HG03575 (cell line): Measurements from ENCODE around the gene SFI1.
"Not testable (repeated sequence)": the region's sequence is repeated elsewhere in the genome, so short reads cannot be mapped to it uniquely, and the experiment has no call there.

ENCODE experiments used
- ATAC-seq: cut with Tn5 transposase; IDR thresholded peaks from one replicate; pipeline ENCODE4 v1.9.1; 2021; ENCODE audit not compliant: unreplicated experiment, insufficient number of reproducible peaks, low FRiP score; ENCODE audit errors: extremely low read depth

The SFI1 gene

DNA sequence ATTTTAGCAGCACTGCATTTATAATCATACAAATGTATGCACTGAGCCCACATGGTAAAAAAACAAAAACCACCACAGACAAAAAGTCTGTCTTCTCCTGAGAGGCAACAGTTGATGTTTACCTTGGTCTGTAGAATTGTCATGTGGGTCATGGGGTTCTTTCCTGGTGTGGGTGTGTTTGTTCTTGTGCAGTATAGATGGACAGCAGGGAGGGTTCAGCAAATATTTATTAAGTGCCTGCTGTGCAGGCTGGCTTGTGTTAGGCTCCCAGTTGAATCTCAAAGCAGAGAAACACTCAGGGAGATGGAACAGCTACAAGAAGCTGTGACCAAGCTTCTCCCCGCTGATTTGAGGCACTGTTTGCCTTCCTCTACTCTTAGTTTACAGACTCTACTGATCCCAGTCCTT lies 83.5 kb downstream of the SFI1 start:
- no peak for ATAC-seq

DNA sequence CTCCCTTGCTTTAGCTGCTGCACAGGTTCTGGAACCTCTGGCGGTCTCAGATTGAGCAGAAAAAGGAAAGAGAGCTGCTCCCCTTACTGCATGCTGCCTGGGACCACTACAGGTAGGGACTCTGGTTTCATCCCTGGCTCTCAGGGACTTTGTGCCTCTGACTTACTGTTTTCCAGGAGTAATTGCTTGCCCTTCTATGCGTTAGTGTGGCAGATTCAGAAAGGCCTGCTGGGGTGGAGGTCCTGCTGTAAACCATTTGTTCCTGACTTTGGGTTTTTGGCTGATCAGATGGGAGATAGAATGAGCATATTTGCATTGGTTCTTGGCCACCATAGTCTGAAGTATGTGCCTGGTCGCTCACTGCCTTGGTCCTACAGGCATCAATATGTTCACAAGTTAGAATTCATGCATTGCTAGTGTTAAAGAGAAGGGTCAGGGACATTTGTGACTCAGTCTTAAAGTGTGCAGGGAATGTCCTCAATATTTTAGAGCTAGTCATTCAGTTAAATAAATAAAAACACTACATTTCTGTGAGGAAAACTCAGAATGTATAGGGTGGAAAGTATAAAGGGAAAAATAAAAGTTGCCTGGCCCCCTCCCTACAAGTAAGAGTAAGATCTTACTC lies 87.6 kb downstream of the SFI1 start:
- ATAC-seq: no peak

DNA sequence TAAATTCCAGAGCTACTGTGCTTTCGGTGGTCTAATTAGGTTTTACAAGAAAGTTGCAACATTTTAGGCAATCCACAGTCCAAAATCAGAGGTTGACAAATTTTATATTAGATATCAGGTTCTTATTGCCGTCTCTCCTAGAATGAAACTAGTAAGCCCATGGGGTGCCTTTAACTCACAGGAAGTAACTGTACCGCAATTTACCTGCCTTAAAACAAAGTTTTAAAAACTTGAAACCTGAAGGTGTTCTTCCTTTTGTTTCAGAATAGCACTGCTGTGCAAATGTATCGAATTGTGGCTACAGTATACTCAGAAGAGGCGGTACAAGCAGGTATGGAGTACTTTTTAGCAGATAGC lies 88.4 kb downstream of the SFI1 start:
- ATAC-seq: no peak

DNA sequence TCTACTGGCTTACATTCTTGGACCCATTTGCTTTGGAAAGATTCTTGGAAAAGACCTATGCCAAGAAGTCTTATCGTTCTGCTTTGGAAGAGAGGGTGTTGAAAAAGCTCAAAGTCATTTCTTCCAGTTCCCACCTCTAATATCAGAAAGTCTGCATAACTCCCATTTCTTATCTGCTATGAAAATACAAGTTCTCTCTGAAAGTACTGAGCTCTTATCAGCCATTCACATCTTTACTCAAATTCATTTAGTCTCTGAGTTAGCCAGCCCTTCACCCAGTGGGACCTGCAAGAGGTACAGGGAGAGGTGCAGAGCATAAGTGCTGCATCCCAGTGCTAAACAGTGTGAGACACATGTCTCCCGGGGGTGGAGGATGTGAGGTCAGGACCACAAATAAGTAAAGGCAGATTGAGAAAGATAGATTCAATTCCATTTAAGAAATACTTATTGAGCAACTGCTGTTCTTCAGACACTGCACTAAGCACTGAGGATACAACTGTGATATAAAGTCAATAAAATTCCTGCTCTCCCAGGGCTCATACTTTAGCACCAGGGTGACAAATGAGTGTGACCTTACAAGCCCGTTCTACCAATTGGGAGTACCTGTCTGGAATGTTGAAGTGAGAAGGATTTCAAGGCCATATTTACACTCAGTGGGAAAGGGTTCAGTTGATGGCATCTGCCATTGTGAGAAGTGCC lies 89.0 kb downstream of the SFI1 start:
- ATAC-seq: no peak

DNA sequence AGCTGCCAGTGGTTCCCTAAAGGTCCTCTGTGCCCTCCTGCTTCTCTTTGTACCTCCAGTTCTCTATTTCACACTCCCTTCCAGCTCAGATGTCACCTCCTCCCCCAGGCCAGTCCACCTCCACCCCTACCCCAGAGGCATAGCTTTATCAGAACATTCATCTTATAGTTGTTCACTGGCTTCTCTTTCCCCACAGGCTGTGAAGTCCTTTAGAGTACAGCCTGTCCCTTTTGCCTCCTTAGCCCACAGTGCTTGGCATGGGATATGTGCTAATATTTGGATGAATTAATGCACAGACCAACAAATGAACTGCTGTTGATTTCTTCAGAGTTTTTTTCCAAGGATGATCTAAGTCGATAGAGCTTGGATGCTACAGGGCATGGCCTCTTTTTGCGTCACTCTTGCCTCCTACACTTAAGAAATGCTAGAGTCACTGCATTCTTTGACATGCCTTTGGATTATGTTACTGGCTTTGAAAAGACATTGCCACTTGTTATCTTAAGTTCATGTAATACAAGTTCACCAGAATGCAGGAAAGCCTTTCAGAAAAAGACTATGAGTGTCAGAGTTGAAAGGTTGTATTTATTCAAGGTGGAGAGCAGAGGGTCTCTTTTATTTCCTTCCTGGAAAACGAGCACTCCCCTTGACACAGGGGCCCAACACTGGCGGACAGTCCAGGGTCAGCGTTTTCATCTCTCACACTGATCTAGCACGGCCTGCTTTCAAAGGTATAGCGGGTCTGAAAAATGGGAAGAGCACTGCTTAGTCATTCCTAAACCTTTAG lies 90.0 kb downstream of the SFI1 start:
- no peak for ATAC-seq

DNA sequence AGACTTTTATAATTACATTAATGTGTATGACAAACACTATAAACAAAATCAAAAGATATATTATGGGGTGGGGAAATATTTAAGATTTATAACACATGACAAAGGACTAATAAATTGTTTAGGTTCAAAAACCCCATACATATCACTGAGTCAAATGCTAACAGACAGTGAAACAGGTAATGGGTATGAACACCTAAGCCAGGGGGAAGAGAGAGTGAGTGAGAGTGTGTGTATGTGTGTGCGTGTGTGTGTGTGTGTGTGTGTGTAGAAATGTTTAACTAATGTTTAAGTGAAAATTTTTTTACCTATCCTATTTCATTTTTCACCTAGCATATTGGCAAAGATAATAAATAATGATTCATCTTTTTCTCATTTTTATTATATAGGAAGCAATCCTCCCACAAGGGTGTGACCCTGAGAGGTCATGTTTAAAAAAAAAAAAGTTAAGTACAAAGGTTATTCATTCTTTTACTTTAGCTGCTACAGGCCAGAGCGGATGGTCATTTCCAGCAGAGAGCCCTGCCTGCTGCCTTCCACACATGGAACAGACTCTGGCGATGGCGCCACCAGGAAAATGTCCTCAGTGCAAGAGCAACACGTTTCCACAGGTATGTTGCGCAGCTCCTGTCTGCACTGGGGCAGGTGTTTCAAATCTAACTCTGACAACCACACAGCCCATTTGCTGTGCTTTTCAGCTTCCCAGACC lies 92.8 kb downstream of the SFI1 start:
- no peak for ATAC-seq

DNA sequence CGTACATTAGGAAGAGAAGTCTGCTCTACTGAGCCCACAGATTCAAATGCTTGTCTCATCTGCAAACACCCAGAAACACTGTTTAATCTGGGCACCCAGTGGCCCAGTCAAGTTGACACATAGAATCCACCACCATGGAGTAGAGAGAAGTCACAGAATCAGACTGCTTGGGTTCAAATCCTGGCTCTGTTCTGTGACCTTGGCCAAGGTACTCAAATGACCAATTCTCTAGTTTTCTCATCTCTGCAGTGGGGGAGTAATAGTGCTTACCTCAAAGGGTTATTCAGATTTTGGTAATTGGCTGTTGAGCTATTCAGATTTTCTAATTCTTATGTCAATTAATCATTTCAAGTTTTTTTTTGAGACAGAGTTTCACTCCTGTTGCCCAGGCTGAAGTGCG lies 93.8 kb downstream of the SFI1 start:
- ATAC-seq: not testable (repeated sequence)

DNA sequence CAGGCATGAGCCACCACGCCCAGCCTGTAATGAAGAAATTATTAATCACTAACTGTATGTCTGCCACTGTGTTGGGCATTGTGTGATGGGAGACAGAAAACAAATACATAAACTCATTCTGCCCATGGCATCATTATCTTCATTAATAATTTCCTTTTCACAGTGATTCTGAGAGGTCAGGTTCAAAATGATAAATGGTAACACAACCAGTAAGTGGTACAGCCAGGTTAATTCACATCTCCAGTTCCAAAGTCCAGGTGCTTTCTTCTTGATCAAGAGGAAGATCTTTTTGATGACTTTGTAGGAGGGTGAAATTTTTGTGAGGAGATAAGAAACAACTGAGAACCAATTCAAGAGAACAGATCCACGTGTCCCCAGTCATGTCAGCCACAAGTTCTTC lies 98.9 kb downstream of the SFI1 start:
- ATAC-seq: no peak

DNA sequence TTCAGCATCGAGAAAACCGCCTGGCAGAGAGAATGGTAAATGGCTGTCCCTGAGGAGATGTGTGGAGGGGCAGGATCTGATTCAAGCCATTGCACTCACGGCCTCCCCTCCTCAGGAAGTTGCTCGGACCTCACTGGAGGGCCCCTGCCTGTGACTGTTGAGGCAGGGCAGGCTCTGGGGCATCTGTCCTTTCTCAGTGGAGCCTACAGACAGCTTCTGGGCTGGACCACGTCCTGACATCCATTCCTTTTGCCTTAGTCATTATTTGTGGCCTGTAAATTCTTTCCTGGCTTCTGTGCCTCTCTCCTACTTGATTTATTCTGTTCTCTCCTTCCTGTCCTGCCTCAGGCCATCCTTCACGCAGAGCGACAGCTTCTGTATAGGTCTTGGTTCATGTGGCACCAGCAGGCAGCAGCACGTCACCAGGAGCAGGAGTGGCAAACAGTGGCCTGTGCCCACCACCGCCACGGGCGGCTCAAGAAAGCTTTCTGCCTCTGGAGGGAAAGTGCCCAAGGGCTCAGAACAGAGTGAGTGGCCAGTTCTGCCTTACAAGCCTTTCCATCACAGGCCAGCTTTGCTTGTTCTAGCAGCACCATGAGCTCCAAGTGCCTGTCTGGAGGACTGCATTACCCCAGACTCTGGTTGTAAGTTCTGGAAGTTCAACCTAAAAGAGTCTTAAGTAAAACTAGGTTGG lies 106.1 kb downstream of the SFI1 start:
- ATAC-seq: no peak

DNA sequence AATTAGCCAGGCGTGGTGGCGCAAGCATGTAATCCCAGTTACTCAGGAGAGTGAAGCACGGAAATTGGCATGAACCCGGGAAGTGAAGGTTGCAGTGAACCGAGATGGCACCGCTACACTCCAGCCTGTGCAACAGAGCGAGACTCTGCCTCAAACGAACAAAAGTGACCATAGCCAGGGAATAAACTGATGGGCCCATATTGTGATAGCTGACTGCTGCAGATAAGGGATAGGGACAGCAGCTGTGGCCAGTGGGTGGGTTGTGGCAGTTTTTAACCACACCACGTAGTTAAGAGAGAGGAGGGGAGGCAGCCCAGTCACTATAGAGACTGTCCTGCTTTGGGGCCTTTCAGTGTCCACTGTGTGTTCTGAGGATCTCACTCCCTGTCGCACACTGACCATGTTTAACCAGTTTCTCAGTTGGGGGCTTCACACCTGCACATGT lies 106.8 kb downstream of the SFI1 start:
- ATAC-seq: no peak

DNA sequence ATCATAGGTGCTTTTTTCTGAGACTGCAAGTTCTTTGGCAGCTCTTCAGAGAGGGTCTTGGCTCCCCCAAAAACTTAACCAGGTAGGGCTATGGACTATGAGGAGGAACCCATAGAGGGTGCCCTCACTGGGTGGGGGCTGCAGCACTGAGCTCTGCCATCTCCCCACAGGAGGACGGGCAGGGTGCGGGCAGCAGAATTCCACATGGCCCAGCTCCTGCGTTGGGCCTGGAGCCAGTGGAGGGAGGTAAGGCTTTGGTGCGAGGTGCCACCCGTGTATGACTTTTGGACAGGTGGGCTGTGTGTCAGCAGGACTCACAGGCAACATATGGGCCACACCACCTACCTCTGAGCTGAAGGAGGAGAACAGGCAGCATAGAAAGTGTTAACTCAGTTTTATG lies 107.2 kb downstream of the SFI1 start:
- no peak for ATAC-seq

DNA sequence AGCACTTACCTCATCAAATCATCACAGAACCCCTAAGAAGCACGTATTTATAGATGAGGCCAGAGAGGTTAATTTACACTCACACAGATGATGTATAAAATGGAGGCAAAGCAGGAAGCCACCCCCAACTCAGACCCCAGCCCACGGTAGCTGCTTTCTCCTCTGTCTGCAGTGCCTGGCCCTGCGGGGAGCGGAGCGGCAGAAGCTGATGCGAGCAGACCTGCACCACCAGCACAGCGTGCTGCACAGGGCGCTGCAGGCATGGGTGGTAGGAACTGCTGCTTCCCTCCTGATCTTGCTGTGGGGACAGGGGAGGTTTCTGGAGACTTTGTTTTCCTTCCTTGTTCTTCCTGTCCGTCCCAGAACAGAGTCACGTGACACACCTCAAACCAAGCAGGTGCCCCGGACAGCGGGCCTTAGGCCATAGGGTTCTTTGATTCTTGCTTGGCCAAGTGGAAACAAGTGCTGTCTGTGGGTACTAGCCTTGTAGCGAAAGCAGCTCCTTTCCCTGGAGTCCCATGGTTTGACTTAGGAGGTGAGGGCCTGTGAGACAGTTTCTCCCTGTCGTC lies 107.9 kb downstream of the SFI1 start:
- ATAC-seq: no peak

DNA sequence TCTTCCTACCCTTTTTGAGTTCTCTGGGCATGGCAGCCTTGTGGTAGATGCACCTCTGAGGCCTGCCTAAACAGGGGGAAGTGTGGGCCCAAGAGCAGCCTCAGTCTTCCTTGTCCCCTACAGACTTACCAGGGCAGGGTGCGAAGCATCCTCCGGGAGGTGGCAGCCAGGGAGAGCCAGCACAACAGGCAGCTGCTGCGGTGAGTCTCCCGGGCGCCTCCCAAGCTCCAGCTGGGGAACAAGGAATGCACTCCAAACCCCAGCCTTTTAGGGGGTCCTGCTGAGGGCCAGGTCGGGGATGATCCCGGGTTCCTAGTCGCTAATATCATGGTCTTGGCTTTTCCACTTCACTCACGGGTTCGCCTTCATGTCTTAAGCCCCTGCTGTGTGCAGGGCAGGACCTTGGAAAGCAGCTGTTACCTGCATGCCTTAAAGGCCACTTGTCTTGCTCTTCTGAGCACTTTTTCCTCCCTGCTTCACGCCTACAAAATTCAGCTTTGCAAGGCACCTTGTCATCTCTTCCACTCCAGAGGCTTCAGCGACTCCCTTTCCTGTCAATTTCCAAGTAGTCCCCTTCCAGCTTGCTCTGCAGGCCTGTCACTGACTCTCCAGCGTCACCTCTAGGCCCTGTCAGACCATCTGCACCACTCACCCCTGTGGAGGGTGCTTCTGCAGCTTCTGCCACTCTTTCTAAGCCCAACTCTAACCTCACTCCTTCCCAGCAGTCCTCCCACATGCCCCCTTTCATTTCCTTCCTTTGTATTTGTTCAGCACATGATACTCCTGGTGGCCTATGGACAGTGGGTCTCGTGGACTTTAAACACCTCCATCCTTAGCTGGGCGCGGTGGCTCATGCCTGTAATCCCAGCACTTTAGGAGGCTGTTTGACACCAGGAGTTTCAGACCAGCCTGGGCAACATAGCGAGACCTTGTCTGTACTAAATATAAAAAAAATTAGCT lies 108.7 kb downstream of the SFI1 start:
- no peak for ATAC-seq

DNA sequence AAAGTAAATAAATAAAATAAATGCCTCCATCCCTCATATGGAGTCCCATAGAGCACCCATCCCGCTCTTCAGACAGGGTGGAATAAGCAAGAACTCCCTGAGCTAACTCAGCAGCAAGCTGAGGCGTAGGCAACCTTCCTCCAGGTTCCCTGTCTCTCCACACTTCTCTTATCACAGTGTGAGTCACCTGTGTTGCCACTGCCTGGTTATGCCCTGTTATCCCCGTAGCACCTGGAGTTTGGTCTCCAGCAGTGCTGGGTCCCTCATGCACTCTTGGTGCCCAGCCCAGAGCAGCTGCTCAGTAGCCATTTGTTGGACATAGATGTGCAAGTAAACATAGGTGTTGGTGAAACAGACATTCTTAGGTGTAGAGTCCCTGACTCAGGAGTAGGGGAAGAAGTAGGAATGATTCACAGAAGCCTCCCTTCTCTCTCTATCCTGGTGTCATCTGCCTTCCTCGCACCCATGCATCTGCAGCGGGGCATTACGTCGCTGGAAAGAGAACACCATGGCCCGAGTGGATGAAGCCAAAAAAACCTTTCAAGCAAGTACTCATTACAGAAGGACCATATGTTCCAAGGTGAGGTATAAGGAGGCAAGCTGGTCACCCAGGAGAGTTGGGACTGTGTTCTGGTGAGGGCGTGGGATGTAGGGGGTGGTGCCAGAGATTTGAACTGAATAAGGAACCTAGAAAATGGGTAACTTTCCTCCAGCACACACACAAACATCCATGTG lies 109.7 kb downstream of the SFI1 start:
- ATAC-seq: no peak

DNA sequence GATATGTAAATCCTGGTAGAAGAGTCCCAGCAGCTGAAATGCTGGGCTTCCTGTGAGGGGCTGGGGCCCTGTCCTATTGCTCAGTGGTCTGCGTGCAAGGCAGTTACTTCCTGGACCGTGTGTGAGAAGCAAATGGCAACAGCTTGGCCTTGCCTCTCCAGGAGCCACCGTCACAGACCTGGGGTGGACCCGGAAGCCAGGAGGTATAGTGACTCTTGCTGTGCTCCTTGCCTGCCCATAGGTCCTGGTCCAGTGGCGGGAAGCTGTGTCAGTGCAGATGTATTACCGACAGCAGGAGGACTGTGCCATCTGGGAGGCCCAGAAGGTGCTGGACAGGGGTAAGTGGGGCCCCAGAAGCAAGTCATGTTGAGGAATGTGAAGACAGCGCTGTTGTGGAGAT lies 111.4 kb downstream of the SFI1 start:
- ATAC-seq: no peak

DNA sequence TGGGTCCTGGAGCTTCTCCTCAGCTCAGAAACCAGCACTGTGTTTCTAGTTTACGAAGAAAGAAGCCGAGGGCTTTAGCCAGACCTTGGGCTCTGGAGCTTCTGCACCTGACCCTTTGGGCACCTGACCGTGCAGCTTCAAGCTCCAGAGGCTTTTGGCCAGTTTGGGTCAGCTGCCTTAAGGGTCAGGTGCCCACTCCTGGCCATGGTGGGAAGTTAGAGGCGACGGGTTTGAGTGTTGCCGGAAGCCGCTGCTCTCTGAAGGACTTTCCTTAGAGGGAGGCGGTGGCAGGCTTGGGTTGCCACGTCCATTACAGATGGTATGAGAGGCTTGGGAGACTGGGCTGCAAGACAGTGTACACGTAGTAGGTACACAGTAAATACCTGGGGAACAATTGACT lies 113.4 kb downstream of the SFI1 start:
- ATAC-seq: no peak

DNA sequence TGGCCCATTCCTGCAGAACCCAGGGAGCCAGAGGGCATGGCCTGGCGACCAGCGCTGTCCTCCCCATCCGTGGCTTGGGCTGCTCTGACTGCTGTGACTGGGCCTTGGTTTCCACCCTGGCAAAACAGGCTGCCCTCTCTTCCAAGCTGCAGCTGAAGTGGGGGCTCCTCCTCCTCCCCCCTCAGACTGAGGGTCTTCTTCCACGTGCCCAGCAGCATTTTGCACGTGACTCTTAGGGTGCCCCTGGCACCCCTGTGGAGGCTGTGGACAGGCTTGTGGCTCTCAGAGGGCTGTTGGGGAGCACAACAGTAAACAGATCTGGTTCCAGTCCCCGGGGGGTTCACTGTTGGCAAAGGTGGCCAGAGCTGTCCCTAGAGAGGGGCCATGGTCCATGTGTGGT lies 114.3 kb downstream of the SFI1 start:
- no peak for ATAC-seq
